Measurements from ENCODE around the gene CSNK1G1.

CSNK1G1 gene

GRCh38 chr15:64247906-64248541 lies 107.9 kb downstream of the CSNK1G1 start:
- H3K36me3 ChIP-seq (ENCODE audit: control insufficient read depth in 1 of 2, insufficient read depth in 2 of 2, low read length in 2 of 2): no peaks in the 10 kb centered on the region
- H3K4me1 ChIP-seq (ENCODE audit: control insufficient read depth in 1 of 2, insufficient read depth in 2 of 2, low read length in 2 of 2): peaks cover 25 to 32% of the 10 kb centered on the region in 2 donors
- peak overlapping the region; percentile 23 for H3K27ac ChIP-seq (ENCODE audit: low read depth, low read length)
- no peaks in the 10 kb centered on the region for H3K9me3 ChIP-seq (ENCODE audit: control insufficient read depth in 1 of 2, low read length in 2 of 2)
- peak overlapping the region in 1 of 2 donors; percentile 1 for H3K4me3 ChIP-seq (ENCODE audit: low read depth in 1 of 2, low read length in 2 of 2)
- no peaks in the 10 kb centered on the region for H3K27me3 ChIP-seq (ENCODE audit: control insufficient read depth in 1 of 2, insufficient read depth in 2 of 2, low read length in 2 of 2)
- no peak overlapping the region for H3K9ac ChIP-seq (ENCODE audit: low read depth in 1 of 2, low read length in 2 of 2)

- Histone ChIP-seq H3K9ac (ENCODE audit: low read depth in 1 of 2, low read length in 2 of 2) (no peak overlapping the region), H3K9me3 (ENCODE audit: control insufficient read depth in 1 of 2, low read length in 2 of 2) (no peaks in the 10 kb centered on the region), H3K4me1 (ENCODE audit: control insufficient read depth in 1 of 2, insufficient read depth in 2 of 2, low read length in 2 of 2) (peaks cover 25 to 32% of the 10 kb centered on the region in 2 donors), H3K36me3 (ENCODE audit: control insufficient read depth in 1 of 2, insufficient read depth in 2 of 2, low read length in 2 of 2) (no peaks in the 10 kb centered on the region), H3K27ac (ENCODE audit: low read depth, low read length) (no peak overlapping the region), H3K4me3 (ENCODE audit: low read depth in 1 of 2, low read length in 2 of 2) (peak overlapping the region in 1 of 2 donors; percentile 1), H3K27me3 (ENCODE audit: control insufficient read depth in 1 of 2, insufficient read depth in 2 of 2, low read length in 2 of 2) (no peaks in the 10 kb centered on the region)
Observed at GRCh38 chr15:64247535-64247905, 108.5 kb downstream of the CSNK1G1 start.

GRCh38 chr15:64246364-64247189 lies 109.4 kb downstream of the CSNK1G1 start:
- H3K27me3 ChIP-seq (ENCODE audit: control insufficient read depth in 1 of 2, insufficient read depth in 2 of 2, low read length in 2 of 2): no peaks in the 10 kb centered on the region
- H3K36me3 ChIP-seq (ENCODE audit: control insufficient read depth in 1 of 2, insufficient read depth in 2 of 2, low read length in 2 of 2): no peaks in the 10 kb centered on the region
- no peaks in the 10 kb centered on the region for H3K9me3 ChIP-seq (ENCODE audit: control insufficient read depth in 1 of 2, low read length in 2 of 2)
- H3K4me3 ChIP-seq (ENCODE audit: low read depth in 1 of 2, low read length in 2 of 2): no peak overlapping the region
- no peak overlapping the region for H3K9ac ChIP-seq (ENCODE audit: low read depth in 1 of 2, low read length in 2 of 2)
- no peak overlapping the region for H3K27ac ChIP-seq (ENCODE audit: low read depth, low read length)
- peaks cover 25 to 32% of the 10 kb centered on the region in 2 donors for H3K4me1 ChIP-seq (ENCODE audit: control insufficient read depth in 1 of 2, insufficient read depth in 2 of 2, low read length in 2 of 2)

- Histone ChIP-seq H3K9me3 (ENCODE audit: control insufficient read depth in 1 of 2, low read length in 2 of 2) (no peaks in the 10 kb centered on the region), H3K4me1 (ENCODE audit: control insufficient read depth in 1 of 2, insufficient read depth in 2 of 2, low read length in 2 of 2) (peaks cover 21 to 35% of the 10 kb centered on the region in 2 donors), H3K27ac (ENCODE audit: low read depth, low read length) (no peak overlapping the region), H3K4me3 (ENCODE audit: low read depth in 1 of 2, low read length in 2 of 2) (no peak overlapping the region), H3K9ac (ENCODE audit: low read depth in 1 of 2, low read length in 2 of 2) (no peak overlapping the region), H3K36me3 (ENCODE audit: control insufficient read depth in 1 of 2, insufficient read depth in 2 of 2, low read length in 2 of 2) (no peaks in the 10 kb centered on the region), H3K27me3 (ENCODE audit: control insufficient read depth in 1 of 2, insufficient read depth in 2 of 2, low read length in 2 of 2) (no peaks in the 10 kb centered on the region)
Observed at GRCh38 chr15:64245405-64245804, 110.6 kb downstream of the CSNK1G1 start.

- H3K27ac ChIP-seq (ENCODE audit: low read depth, low read length): no peak overlapping the region
- H3K36me3 ChIP-seq (ENCODE audit: control insufficient read depth in 1 of 2, insufficient read depth in 2 of 2, low read length in 2 of 2): no peaks in the 10 kb centered on the region
- peaks cover 3 to 16% of the 10 kb centered on the region in 2 donors for H3K4me1 ChIP-seq (ENCODE audit: control insufficient read depth in 1 of 2, insufficient read depth in 2 of 2, low read length in 2 of 2)
- no peaks in the 10 kb centered on the region for H3K27me3 ChIP-seq (ENCODE audit: control insufficient read depth in 1 of 2, insufficient read depth in 2 of 2, low read length in 2 of 2)
- H3K9ac ChIP-seq (ENCODE audit: low read depth in 1 of 2, low read length in 2 of 2): no peak overlapping the region
- H3K9me3 ChIP-seq (ENCODE audit: control insufficient read depth in 1 of 2, low read length in 2 of 2): no peaks in the 10 kb centered on the region
- no peak overlapping the region for H3K4me3 ChIP-seq (ENCODE audit: low read depth in 1 of 2, low read length in 2 of 2)
Observed at GRCh38 chr15:64237677-64238076, 118.3 kb downstream of the CSNK1G1 start.

- Histone ChIP-seq H3K27me3 (ENCODE audit: control insufficient read depth in 1 of 2, insufficient read depth in 2 of 2, low read length in 2 of 2) (no peaks in the 10 kb centered on the region), H3K4me1 (ENCODE audit: control insufficient read depth in 1 of 2, insufficient read depth in 2 of 2, low read length in 2 of 2) (peaks cover 3 to 16% of the 10 kb centered on the region in 2 donors), H3K36me3 (ENCODE audit: control insufficient read depth in 1 of 2, insufficient read depth in 2 of 2, low read length in 2 of 2) (no peaks in the 10 kb centered on the region), H3K27ac (ENCODE audit: low read depth, low read length) (no peak overlapping the region), H3K9me3 (ENCODE audit: control insufficient read depth in 1 of 2, low read length in 2 of 2) (no peaks in the 10 kb centered on the region), H3K4me3 (ENCODE audit: low read depth in 1 of 2, low read length in 2 of 2) (no peak overlapping the region), H3K9ac (ENCODE audit: low read depth in 1 of 2, low read length in 2 of 2) (no peak overlapping the region)
Observed at GRCh38 chr15:64236156-64236894, 119.6 kb downstream of the CSNK1G1 start.

GRCh38 chr15:64235552-64235951 lies 120.4 kb downstream of the CSNK1G1 start:
- Histone ChIP-seq H3K36me3 (ENCODE audit: control insufficient read depth in 1 of 2, insufficient read depth in 2 of 2, low read length in 2 of 2) (no peaks in the 10 kb centered on the region), H3K4me1 (ENCODE audit: control insufficient read depth in 1 of 2, insufficient read depth in 2 of 2, low read length in 2 of 2) (peaks cover 3 to 14% of the 10 kb centered on the region in 2 donors), H3K9ac (ENCODE audit: low read depth in 1 of 2, low read length in 2 of 2) (no peak overlapping the region), H3K27me3 (ENCODE audit: control insufficient read depth in 1 of 2, insufficient read depth in 2 of 2, low read length in 2 of 2) (no peaks in the 10 kb centered on the region), H3K27ac (ENCODE audit: low read depth, low read length) (no peak overlapping the region), H3K4me3 (ENCODE audit: low read depth in 1 of 2, low read length in 2 of 2) (no peak overlapping the region), H3K9me3 (ENCODE audit: control insufficient read depth in 1 of 2, low read length in 2 of 2) (no peaks in the 10 kb centered on the region)

- no peaks in the 10 kb centered on the region for H3K36me3 ChIP-seq (ENCODE audit: control insufficient read depth in 1 of 2, insufficient read depth in 2 of 2, low read length in 2 of 2)
- H3K9me3 ChIP-seq (ENCODE audit: control insufficient read depth in 1 of 2, low read length in 2 of 2): no peaks in the 10 kb centered on the region
- no peak overlapping the region for H3K4me3 ChIP-seq (ENCODE audit: low read depth in 1 of 2, low read length in 2 of 2)
- peaks cover 3 to 11% of the 10 kb centered on the region in 2 donors for H3K4me1 ChIP-seq (ENCODE audit: control insufficient read depth in 1 of 2, insufficient read depth in 2 of 2, low read length in 2 of 2)
- H3K27me3 ChIP-seq (ENCODE audit: control insufficient read depth in 1 of 2, insufficient read depth in 2 of 2, low read length in 2 of 2): no peaks in the 10 kb centered on the region
- H3K27ac ChIP-seq (ENCODE audit: low read depth, low read length): no peak overlapping the region
- no peak overlapping the region for H3K9ac ChIP-seq (ENCODE audit: low read depth in 1 of 2, low read length in 2 of 2)
Observed at GRCh38 chr15:64233299-64233698, 122.7 kb downstream of the CSNK1G1 start.

GRCh38 chr15:64232400-64232799 lies 123.6 kb downstream of the CSNK1G1 start:
- H3K4me1 ChIP-seq (ENCODE audit: control insufficient read depth in 1 of 2, insufficient read depth in 2 of 2, low read length in 2 of 2): peaks cover 0 to 5% of the 10 kb centered on the region in 2 donors
- no peaks in the 10 kb centered on the region for H3K9me3 ChIP-seq (ENCODE audit: control insufficient read depth in 1 of 2, low read length in 2 of 2)
- H3K36me3 ChIP-seq (ENCODE audit: control insufficient read depth in 1 of 2, insufficient read depth in 2 of 2, low read length in 2 of 2): no peaks in the 10 kb centered on the region
- no peak overlapping the region for H3K27ac ChIP-seq (ENCODE audit: low read depth, low read length)
- no peaks in the 10 kb centered on the region for H3K27me3 ChIP-seq (ENCODE audit: control insufficient read depth in 1 of 2, insufficient read depth in 2 of 2, low read length in 2 of 2)
- H3K4me3 ChIP-seq (ENCODE audit: low read depth in 1 of 2, low read length in 2 of 2): no peak overlapping the region
- H3K9ac ChIP-seq (ENCODE audit: low read depth in 1 of 2, low read length in 2 of 2): no peak overlapping the region
